H9 (cell line): ENCODE results near the gene TM2D1. TPM values are rescaled to one million over a fixed set of nuclear protein-coding genes. Genes with fewer than 3 reads are reported as not detected.

Source experiments
- DNase-seq: peaks from one replicate; pipeline ENCODE4 v3.0.0-alpha.2; 2017
- H2AFZ ChIP-seq: one replicate; pipeline ENCODE4 v1.6.1; 2013; ENCODE audit warnings: mild to moderate bottlenecking, low read length, control low read depth, moderate library complexity
- H2AK5ac ChIP-seq: 2 replicates; pipeline ENCODE4 v1.6.1; 2013; ENCODE audit warnings: low read length, control low read depth, mixed read lengths; ENCODE audit not compliant: insufficient read length
- H2BK120ac ChIP-seq: one replicate; pipeline ENCODE4 v1.6.1; 2013; ENCODE audit warnings: low read depth, mild to moderate bottlenecking, low read length, control low read depth, inconsistent platforms; ENCODE audit not compliant: poor library complexity, severe bottlenecking
- H2BK12ac ChIP-seq: 2 replicates; pipeline ENCODE4 v1.6.1; 2013; ENCODE audit warnings: low read length, control low read depth, mixed read lengths, low read depth; ENCODE audit not compliant: insufficient read length
- H2BK15ac ChIP-seq: 2 replicates; pipeline ENCODE4 v1.6.1; 2013; ENCODE audit warnings: low read depth, low read length, control low read depth
- H2BK20ac ChIP-seq: one replicate; pipeline ENCODE4 v1.6.1; 2013; ENCODE audit warnings: low read depth, mild to moderate bottlenecking, low read length, control low read depth, inconsistent platforms; ENCODE audit not compliant: poor library complexity, severe bottlenecking
- H2BK5ac ChIP-seq: 2 replicates; pipeline ENCODE4 v1.6.1; 2013; ENCODE audit warnings: low read length, control low read depth, mixed read lengths; ENCODE audit not compliant: insufficient read length
- H3K14ac ChIP-seq: 2 replicates; pipeline ENCODE4 v1.6.1; 2013; ENCODE audit warnings: low read length, control low read depth; ENCODE audit not compliant: insufficient read depth
- H3K18ac ChIP-seq: 2 replicates; pipeline ENCODE4 v1.6.1; 2013; ENCODE audit warnings: low read depth, mild to moderate bottlenecking, mixed read lengths, low read length, control low read depth; ENCODE audit not compliant: insufficient read length
- H3K23ac ChIP-seq: 2 replicates; pipeline ENCODE4 v1.6.1; 2013; ENCODE audit warnings: low read length, control low read depth, mixed read lengths, low read depth; ENCODE audit not compliant: insufficient read length
- H3K23me2 ChIP-seq: 2 replicates; pipeline ENCODE4 v1.6.1; 2013; ENCODE audit warnings: low read depth, mild to moderate bottlenecking, mixed read lengths, low read length, control low read depth; ENCODE audit not compliant: insufficient read length, poor library complexity, severe bottlenecking
- H3K27ac ChIP-seq: 2 replicates; pipeline ENCODE4 v1.5.1; 2013; ENCODE audit warnings: low read length, control low read depth, mixed read lengths, low read depth; ENCODE audit not compliant: insufficient read length
- H3K27me3 ChIP-seq: 2 replicates; pipeline ENCODE4 v1.6.1; 2013; ENCODE audit warnings: low read length, control low read depth, inconsistent platforms; ENCODE audit not compliant: insufficient read depth
- H3K4ac ChIP-seq: 2 replicates; pipeline ENCODE4 v1.6.1; 2013; ENCODE audit warnings: low read depth, mild to moderate bottlenecking, control low read depth, inconsistent platforms, low read length, moderate library complexity
- H3K4me1 ChIP-seq: 2 replicates; pipeline ENCODE4 v1.6.1; 2013; ENCODE audit warnings: low read length, control low read depth, inconsistent platforms; ENCODE audit not compliant: insufficient read depth
- H3K4me2 ChIP-seq: 2 replicates; pipeline ENCODE4 v1.6.1; 2013; ENCODE audit warnings: low read length, control low read depth, mixed read lengths; ENCODE audit not compliant: insufficient read length, insufficient read depth
- H3K56ac ChIP-seq: 2 replicates; pipeline ENCODE4 v1.6.1; 2013; ENCODE audit warnings: low read depth, mild to moderate bottlenecking, mixed read lengths, low read length, control low read depth; ENCODE audit not compliant: insufficient read length
- H3K79me1 ChIP-seq: 2 replicates; pipeline ENCODE4 v1.6.1; 2013; ENCODE audit warnings: low read depth, mild to moderate bottlenecking, moderate library complexity, low read length, control low read depth, inconsistent platforms; ENCODE audit not compliant: insufficient read depth, poor library complexity, severe bottlenecking
- H3K79me2 ChIP-seq: 2 replicates; pipeline ENCODE4 v1.6.1; 2013; ENCODE audit warnings: low read length, control low read depth, inconsistent platforms; ENCODE audit not compliant: insufficient read depth
- H3K9ac ChIP-seq: 2 replicates; pipeline ENCODE4 v1.6.1; 2013; ENCODE audit warnings: low read length, control low read depth, mixed read lengths; ENCODE audit not compliant: insufficient read length; ENCODE audit errors: extremely low read depth
- H3K9me3 ChIP-seq: one replicate; pipeline ENCODE4 v1.6.1; 2013; ENCODE audit warnings: low read depth, low read length, inconsistent platforms; ENCODE audit not compliant: control insufficient read depth
- H3T11ph ChIP-seq: one replicate; pipeline ENCODE4 v1.6.1; 2013; ENCODE audit warnings: mild to moderate bottlenecking, low read length, control low read depth, inconsistent platforms
- H4K20me1 ChIP-seq: one replicate; pipeline ENCODE4 v1.6.1; 2013; ENCODE audit not compliant: control insufficient read depth, insufficient read length, insufficient read depth
- H4K5ac ChIP-seq: 2 replicates; pipeline ENCODE4 v1.6.1; 2013; ENCODE audit warnings: low read depth, mild to moderate bottlenecking, mixed read lengths, low read length, control low read depth; ENCODE audit not compliant: insufficient read length
- H4K8ac ChIP-seq: replicated peaks from 2 replicates; pipeline ENCODE4 v1.6.1; 2013; ENCODE audit warnings: low read length, control low read depth, mixed read lengths, low read depth; ENCODE audit not compliant: insufficient read length
- H4K91ac ChIP-seq: 2 replicates; pipeline ENCODE4 v1.6.1; 2013; ENCODE audit warnings: low read depth, mild to moderate bottlenecking, moderate library complexity, mixed read lengths, low read length, control low read depth; ENCODE audit not compliant: insufficient read length
- H3K27ac Mint-ChIP-seq, 3 experiments: 2 replicates in 2 of 3; 3 replicates in 1 of 3; pipeline ENCODE4 v1.8.0; 2020 to 2021; ENCODE audit warnings: mixed read lengths in 3 of 3, mild to moderate bottlenecking in 1 of 3, moderate library complexity in 1 of 3
- H3K27me3 Mint-ChIP-seq: 2 replicates; pipeline ENCODE4 v1.8.0; 2021; ENCODE audit warnings: low read depth, mild to moderate bottlenecking, moderate library complexity, mixed read lengths
- H3K36me3 Mint-ChIP-seq, 3 experiments: 2 replicates in 2 of 3; 3 replicates in 1 of 3; pipeline ENCODE4 v1.8.0; 2020 to 2021; ENCODE audit warnings: low read depth in 3 of 3, mixed read lengths in 3 of 3; ENCODE audit not compliant: insufficient read depth in 1 of 3
- H3K4me1 Mint-ChIP-seq, 2 experiments: 2 replicates each; pipeline ENCODE4 v1.8.0; 2020; ENCODE audit warnings: mixed read lengths in 2 of 2
- H3K4me3 Mint-ChIP-seq, 2 experiments: 2 replicates in 1 of 2; 3 replicates in 1 of 2; pipeline ENCODE4 v1.8.0; 2020 to 2021; ENCODE audit warnings: mild to moderate bottlenecking in 2 of 2, mixed read lengths in 2 of 2, moderate library complexity in 1 of 2
- H3K9me3 Mint-ChIP-seq, 2 experiments: 2 replicates in 1 of 2; 3 replicates in 1 of 2; pipeline ENCODE4 v1.8.0; 2020; ENCODE audit warnings: mild to moderate bottlenecking in 2 of 2, mixed read lengths in 2 of 2, moderate library complexity in 1 of 2
- WGBS: extraction: QIAGEN DNeasy Blood & Tissue Kit; methylation state at CpG from one replicate; pipeline ENCODE4 v1.1.7; 2013; ENCODE audit warnings: missing lambda C conversion rate, low lambda C conversion rate, mixed read lengths; ENCODE audit not compliant: insufficient read length; ENCODE audit errors: extremely low coverage; 5-methylcytosine and 5-hydroxymethylcytosine counted together
- total RNA-seq: library from RNA; stranded (reverse); gene quantifications from 2 replicates; pipeline ENCODE4 v1.2.1, GENCODE V29; 2021
- TF ChIP-seq, protein P1 (sequence below): fragments of 200-600 bp; sonication (generic); conservative IDR thresholded peaks from 3 replicates; pipeline ENCODE4 v1.8.0; 2021; ENCODE audit warnings: antibody characterized with exemption, mild to moderate bottlenecking

TM2D1 gene
- total RNA-seq, 1 experiment from 2014 or later: 20.3 TPM

DNA sequence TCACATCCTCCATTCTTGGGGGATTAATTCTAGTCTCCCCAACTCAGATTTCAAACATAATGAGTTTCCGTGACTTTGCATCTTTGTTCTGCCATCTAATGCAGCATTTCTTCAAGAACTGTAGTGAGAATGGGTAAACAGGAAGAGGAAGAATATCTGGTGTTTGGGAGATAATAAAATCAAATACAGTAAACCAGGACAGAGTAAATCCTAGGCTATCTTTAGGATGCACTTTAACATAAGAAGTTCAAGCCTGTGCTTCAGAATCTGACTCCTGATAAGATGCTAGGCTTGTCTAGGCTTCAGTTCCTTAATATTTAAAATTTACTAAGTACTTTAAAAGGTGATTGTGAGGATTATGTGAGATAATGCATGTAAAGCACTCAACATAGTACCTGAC, 45.2 kb upstream of the TM2D1 start:
- Mint-ChIP-seq H3K27me3 (no peaks in the 10 kb centered on the region), H3K9me3 (no peaks in the 10 kb centered on the region), H3K27ac (no peak overlapping the region), H3K36me3 (peaks cover 10 to 59% (median 41%) of the 10 kb centered on the region in 3 experiments), H3K4me1 (no peaks in the 10 kb centered on the region), H3K4me3 (no peak overlapping the region)
- Histone ChIP-seq H3K9ac (no peak overlapping the region), H3K4me1 (no peaks in the 10 kb centered on the region), H2AK5ac (no peak overlapping the region), H3K18ac (no peak overlapping the region), H3K4me2 (no peak overlapping the region), H2BK12ac (no peak overlapping the region), H3K79me1 (no peaks in the 10 kb centered on the region), H3K79me2 (no peaks in the 10 kb centered on the region), H3K14ac (no peak overlapping the region), H3K56ac (no peak overlapping the region), H2AFZ (no peak overlapping the region), H2BK5ac (no peak overlapping the region), H3K23ac (no peak overlapping the region), H2BK15ac (no peak overlapping the region), H3K27me3 (no peaks in the 10 kb centered on the region), H4K20me1 (no peaks in the 10 kb centered on the region), H3K23me2 (no peaks in the 10 kb centered on the region), H3K9me3 (no peaks in the 10 kb centered on the region), H2BK120ac (no peak overlapping the region), H3K27ac (no peak overlapping the region), H4K8ac (no peak overlapping the region), H2BK20ac (no peak overlapping the region), H3T11ph (no peak overlapping the region), H3K4ac (no peak overlapping the region), H4K5ac (no peak overlapping the region), H4K91ac (no peak overlapping the region)
- WGBS: no CpG with 5 or more reads among the region's 1 CpG
- TF ChIP-seq, protein P1, sequence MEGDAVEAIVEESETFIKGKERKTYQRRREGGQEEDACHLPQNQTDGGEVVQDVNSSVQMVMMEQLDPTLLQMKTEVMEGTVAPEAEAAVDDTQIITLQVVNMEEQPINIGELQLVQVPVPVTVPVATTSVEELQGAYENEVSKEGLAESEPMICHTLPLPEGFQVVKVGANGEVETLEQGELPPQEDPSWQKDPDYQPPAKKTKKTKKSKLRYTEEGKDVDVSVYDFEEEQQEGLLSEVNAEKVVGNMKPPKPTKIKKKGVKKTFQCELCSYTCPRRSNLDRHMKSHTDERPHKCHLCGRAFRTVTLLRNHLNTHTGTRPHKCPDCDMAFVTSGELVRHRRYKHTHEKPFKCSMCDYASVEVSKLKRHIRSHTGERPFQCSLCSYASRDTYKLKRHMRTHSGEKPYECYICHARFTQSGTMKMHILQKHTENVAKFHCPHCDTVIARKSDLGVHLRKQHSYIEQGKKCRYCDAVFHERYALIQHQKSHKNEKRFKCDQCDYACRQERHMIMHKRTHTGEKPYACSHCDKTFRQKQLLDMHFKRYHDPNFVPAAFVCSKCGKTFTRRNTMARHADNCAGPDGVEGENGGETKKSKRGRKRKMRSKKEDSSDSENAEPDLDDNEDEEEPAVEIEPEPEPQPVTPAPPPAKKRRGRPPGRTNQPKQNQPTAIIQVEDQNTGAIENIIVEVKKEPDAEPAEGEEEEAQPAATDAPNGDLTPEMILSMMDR: no peak
- DNase-seq: no peak
